GM15510 (cell line): ENCODE results near the gene ANKRD17.
A peak's percentile ranks its signal among the peaks of the same experiment; 100 is the strongest.

Source experiments
- POLR2A ChIP-seq: IDR thresholded peaks from 3 replicates; pipeline ENCODE4 v1.6.1; 2011; ENCODE audit warnings: borderline replicate concordance; ENCODE audit not compliant: insufficient read length; ENCODE audit errors: extremely low read depth

The ANKRD17 gene

DNA sequence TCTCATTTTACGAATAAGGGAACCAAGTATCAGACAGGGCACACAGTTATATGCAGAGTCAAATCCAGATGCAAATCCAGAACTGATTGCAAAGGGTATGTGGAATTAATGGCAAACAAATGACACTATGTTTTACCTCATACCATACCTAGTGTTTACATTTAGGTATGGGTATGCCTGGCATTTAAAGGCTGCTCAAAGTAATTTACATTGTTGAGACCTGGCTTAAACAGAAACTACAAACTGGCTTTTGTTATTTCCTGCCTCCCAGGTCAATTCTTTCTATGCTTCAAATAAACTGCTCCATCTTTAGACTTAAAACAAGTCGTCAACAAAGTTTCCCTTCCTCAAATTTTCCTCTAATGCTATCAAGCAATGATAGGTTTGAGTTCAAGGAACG lies 33.7 kb downstream of the ANKRD17 start:
- TF ChIP-seq POLR2A: no peak

DNA sequence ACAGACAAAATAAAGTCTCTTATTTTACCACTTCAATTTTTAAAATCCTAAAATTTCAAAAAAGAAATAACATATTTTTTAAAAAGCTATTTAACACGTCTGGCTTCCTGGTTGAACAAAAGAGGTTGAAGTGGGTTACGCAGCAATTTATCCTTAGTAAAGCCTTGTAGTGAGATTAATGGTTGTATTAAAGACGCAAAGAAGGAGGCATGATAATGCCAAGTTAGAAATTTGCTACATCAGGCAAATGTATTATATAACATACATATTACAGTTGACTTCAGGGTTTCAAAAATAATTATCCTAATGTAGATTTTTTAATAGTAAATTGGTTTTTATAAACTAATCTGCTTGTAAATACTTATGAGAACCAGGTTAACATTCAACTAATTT lies 35.3 kb downstream of the ANKRD17 start:
- TF ChIP-seq POLR2A: no peak

DNA sequence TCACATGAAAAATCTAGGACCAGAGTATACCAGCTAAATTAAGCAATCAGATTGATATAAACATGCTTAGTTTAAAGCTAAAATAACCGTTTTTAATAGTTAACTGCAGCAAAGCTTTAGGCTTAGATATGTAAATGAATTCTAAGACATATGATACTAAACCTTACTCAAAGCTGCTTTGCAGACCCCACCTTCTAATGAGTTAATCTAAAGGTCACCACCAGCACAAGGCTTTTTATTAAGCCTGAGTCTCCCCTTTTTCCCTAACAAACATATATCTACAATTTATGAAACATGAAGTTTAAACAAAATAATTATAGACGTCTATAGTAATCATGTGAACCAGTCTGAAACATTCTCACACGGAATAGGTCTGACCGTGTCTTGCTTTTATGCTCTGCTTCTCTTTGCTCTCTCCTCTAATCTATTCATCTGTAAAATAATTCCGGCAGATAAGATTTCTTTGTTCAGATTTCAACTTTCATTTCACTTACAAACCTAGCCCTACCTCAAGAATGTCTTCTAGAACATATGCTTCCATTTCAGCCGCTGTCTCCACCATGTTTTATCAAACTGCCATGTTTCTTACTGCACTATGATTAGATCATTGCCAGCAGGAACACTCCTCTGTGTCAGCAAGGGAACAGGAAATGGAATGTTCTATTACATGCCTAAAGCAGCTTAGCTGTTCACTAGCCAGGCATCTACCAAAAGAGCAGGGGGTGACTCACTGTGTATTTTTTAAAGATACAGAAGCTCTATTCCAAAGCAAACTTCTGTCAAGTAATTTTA lies 35.9 kb downstream of the ANKRD17 start:
- TF ChIP-seq POLR2A: peak; percentile 34

DNA sequence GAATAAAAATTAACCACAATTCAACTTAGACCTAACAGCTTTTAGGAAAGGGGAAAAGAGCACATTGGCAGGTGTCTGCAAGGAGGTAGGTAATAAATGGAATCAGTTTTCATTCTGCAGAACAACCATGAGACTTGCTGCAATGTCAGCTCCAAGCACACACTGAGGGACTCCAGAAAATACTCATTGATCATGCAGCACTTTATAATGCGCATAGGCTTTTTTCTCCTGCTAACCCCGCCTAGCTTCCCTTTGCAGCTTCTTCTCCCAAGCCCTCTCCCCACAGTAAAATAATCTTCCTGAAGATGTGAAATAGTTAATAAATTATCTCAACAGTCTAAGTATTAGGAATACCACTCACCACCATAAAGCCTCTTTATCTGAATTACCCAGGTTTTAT lies 36.9 kb downstream of the ANKRD17 start:
- no peak for TF ChIP-seq POLR2A

DNA sequence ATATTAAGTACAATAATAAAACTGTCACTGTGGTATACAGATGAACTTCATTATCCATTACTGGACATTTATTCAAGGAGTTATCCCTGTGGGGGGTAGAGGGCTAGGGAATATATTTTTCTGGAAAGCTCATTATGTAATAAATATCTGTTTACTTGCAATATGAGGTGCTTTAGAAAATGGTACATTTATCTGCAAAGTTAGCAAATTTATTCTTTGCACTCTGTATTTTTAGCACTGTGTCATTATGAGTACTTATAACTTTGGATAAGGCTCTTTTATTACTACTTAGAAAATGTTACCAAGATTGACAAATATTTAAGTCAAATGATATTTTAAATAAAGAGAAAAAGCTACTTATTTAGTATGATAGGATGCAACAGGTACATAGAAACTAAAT lies 37.8 kb downstream of the ANKRD17 start:
- TF ChIP-seq POLR2A: no peak

DNA sequence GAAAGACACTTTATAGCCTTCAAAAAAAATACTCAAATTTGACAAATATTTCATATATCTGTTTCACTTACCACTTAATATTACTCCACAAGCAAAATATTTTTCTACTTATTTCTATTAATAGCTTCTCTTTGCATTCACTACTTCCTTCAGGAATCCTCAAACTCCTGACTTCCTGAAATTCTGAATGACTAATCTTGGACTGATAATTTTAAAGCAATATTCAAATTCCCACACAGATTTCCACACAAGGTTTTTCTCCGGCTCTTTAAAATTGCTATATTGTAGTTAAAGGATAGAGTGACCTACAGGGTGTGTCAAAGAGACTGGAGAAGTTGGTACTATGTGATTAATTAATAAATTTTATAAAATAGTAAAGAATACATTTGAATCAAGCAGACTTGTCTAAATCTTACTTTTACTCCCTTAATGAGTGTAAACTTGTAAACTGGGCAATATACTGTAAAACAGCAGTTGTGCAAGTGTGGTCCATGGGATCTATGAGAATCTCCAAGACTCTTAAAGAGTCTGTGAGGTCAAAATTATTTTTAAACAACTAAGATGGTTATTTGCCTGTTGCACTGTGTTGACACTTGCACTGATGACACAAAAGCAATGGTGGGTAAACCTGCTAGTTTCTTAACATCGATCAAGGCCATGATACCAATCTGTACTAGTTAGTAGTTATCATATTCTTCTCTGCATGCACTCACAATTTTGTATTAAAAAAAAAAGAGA lies 44.5 kb downstream of the ANKRD17 start:
- TF ChIP-seq POLR2A: no peak

DNA sequence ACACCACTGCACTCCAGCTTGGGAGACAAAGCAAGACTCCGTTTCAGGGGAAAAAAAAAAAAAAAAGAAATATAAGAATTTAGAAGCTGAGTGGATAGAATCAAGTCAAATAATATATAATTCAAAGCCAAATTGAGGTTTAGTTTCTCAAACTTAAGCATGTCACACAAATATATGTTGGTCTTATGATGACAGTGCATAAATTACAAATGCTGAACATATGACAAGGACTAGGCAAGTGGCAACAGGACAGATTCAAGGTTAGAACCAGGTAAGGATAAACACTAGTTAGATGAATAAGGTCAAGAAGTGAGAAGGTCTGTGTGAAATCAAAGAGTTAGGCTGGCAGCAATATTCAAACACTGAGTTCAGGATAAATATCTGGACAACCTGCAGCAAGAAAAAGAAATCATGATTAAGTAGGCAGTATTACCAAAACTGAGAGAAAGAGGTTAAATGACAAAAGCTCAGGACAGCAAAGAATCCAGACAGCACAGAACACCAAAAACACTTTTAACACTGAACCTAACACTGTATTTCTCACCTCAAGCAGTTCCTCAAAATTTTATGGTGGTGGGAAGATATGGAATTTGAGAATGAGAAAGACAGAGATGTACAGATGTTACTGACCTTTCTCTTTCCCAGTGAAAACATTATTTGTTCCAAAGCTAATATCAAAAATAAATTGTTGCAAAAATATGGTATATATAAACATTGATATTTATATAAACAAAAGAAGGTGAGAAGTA lies 45.4 kb downstream of the ANKRD17 start:
- no peak for TF ChIP-seq POLR2A

DNA sequence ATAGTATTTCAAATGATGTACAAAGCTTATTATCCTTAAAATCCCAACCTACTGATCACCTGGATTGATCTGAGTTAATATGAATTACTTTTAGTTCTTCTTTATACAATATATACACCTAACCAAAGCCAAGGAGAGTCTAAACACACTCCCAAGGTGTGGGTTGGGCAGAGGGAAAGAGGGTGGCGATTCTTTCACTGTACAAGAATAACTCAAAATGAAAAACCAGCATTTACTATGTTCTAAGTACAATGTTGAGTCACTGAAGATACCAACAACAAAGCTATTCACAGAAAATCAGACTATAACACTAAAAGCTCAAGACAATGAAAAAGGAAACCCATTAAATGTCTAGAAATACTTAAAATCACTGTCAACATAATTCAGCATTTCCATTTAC lies 46.6 kb downstream of the ANKRD17 start:
- TF ChIP-seq POLR2A: no peak

DNA sequence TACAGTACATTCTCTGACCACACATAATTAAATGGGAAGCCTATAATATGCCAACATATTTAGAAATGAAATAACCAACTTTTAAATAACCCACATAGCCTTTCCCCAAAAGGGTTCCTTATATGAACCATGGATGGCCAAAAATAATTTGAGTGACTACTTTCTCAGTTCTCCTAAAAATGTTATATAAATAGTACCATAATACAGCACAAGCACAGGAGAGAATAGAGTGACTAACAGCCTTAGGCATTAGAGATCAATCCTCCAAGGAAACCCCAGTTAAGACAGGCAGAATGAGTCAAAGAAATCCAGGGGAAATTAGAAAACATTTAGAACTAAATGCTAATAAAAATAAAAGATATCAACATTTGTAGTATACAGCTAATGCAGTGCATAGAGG lies 50.2 kb downstream of the ANKRD17 start:
- TF ChIP-seq POLR2A: no peak

DNA sequence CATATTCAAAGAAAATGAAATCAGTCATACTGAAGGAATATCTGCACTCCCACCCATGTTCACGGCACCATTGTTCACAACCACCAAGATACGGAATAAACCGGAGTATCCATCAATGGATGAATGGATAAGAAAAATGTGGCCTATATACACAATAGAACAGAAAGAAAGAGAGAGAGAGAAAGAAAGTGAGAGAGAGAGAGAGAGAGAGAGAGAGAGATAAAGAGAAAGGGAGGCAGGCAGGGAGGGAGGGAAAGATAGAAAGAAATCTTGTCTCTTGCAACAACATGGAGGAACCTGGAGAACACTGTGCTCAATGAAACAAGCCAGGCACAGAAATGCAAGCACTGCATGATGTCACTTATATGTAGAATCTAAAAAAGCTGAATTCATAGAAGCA lies 52.4 kb downstream of the ANKRD17 start:
- no peak for TF ChIP-seq POLR2A

DNA sequence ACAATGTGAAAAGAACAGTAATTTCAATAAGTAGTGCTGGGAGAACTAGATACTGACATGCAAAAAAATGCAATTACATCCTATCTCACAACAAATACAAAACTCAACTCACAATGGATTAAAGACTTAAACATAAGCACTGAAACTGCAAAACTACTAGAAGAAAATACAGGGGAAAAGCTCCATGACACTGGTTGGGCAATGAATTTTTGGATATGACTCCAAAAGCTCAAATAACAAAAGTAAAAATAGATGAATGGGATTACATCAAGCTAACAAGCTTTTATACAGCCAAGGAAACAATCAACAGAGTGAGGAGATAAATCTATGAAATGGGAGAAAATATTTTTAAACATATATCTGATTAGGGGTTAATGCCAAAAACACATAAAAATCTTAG lies 53.1 kb downstream of the ANKRD17 start:
- no peak for TF ChIP-seq POLR2A

DNA sequence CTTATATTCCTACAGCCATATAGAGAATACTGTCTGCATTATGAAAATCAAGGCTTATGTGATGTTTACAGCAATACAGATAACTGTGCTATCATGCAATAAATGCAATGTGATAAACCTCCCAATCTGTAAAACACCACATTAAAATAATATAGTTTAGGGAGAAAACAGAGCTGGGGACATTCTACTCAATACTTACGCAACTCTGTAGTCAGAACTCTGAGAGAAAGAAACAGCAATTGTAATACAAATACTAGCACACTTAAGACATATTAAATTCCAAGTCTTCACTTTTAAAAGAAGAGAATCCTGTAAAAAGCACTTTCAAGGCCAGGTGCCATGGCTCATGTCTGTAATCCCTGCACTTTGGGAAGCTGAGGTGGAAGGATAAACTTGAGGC lies 61.4 kb downstream of the ANKRD17 start:
- TF ChIP-seq POLR2A: no peak

DNA sequence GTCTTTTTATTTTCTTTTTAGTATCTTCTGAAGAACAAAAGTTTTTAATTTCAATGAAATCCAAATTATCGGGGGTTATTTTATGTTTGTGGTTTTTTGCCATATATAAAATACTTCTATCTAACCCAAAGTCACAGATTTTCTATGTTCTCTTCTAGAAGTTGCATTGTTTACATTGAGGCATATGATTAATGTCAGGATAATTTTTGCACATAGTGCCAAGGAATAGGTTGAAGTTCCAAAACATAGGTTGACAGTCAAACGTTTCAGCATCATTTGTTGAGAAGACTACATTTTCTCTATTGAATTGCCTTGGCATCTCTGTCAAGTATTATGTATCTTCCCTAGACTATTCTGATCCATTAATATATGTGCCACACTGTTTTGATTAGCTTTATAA lies 64.5 kb downstream of the ANKRD17 start:
- TF ChIP-seq POLR2A: no peak

DNA sequence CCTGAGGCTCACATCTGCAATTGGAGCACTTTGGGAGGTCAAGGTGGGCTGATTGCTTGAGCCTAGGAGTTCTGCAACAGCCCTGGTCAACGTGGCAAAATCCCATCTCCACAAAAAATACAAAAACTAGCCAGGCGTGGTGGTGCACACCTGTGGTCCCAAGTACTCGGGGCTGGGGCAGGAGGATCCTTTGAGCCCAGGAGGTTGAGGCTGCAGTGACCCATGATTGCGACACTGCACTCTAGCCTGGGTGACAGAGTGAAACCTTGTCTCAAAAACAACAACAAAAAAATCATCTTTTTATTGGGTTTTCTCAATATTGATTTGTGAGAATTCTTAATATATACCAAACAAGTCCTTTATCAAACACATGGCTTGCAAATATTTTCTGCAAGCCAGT lies 64.9 kb downstream of the ANKRD17 start:
- no peak for TF ChIP-seq POLR2A

DNA sequence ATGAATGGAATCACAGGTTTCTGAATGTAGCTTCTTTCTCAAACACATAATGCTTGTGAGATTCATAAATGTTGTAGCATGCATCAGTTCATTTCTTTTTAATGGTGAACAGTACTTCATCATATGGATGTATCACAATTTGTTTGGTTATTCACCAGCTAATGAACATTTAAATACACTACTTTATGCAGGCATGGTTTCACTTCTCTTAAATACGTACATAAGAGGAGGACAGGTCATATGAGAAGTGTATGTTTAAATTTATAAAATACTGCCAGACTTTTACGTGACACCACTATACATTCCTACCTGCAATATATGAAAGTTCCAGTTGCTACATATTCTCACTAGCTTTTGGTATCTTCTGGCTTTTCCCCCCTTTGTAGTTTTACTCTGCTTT lies 65.4 kb downstream of the ANKRD17 start:
- TF ChIP-seq POLR2A: no peak
